H1 (cell line): Measurements from ENCODE around the gene CHTF18. TPM values are rescaled to one million over a fixed set of nuclear protein-coding genes. Genes with fewer than 3 reads are reported as not detected.

Experiments
- CTCF ChIA-PET: fragments of 300-600 bp; sonication (Branson Sonifier 250); formaldehyde crosslinking; loops from one replicate; lab custom pipeline; 2021; ENCODE audit not compliant: partially characterized antibody; lab: Charles Lee
- POLR2A ChIA-PET: fragments of 300-600 bp; sonication (Branson Sonifier 250); formaldehyde crosslinking; loops from one replicate; lab custom pipeline; 2021; ENCODE audit warnings: inconsistent platforms; ENCODE audit not compliant: partially characterized antibody; lab: Charles Lee
- DNase-seq, 2 experiments: peaks; one replicate each; pipeline versions ENCODE4 v3.0.0 to v3.0.0-alpha.2; 2010 to 2022; ENCODE audit warnings: low spot score in 2 of 2, low read depth in 1 of 2, mixed read lengths in 1 of 2
- FAIRE-seq: peaks from 2 replicates; lab custom pipeline; 2011; peaks lifted over from hg19 to GRCh38; lab: Jason Lieb, UNC
- H2AFZ ChIP-seq: 2 replicates; pipeline ENCODE4 v1.8.1; 2012; ENCODE audit warnings: low read length, inconsistent platforms
- H2AK5ac ChIP-seq: 2 replicates; pipeline ENCODE4 v1.6.1; 2013; ENCODE audit warnings: low read depth, low read length
- H2BK120ac ChIP-seq: replicated peaks from 2 replicates; pipeline ENCODE3; 2013; ENCODE audit warnings: low read depth, low read length, inconsistent platforms
- H2BK12ac ChIP-seq: 2 replicates; pipeline ENCODE4 v1.6.1; 2013; ENCODE audit warnings: low read depth, low read length
- H2BK15ac ChIP-seq: 2 replicates; pipeline ENCODE4 v1.6.1; 2013; ENCODE audit warnings: low read length
- H2BK20ac ChIP-seq: 2 replicates; pipeline ENCODE4 v1.6.1; 2013; ENCODE audit warnings: low read length
- H2BK5ac ChIP-seq: 2 replicates; pipeline ENCODE4 v1.6.1; 2013; ENCODE audit warnings: low read depth, low read length
- H3K14ac ChIP-seq: 2 replicates; pipeline ENCODE4 v1.6.1; 2013; ENCODE audit warnings: inconsistent platforms; ENCODE audit not compliant: insufficient read length
- H3K18ac ChIP-seq: 2 replicates; pipeline ENCODE4 v1.6.1; 2013; ENCODE audit warnings: low read length; ENCODE audit errors: extremely low read depth
- H3K23ac ChIP-seq: 2 replicates; pipeline ENCODE4 v1.6.1; 2013; ENCODE audit warnings: inconsistent platforms; ENCODE audit not compliant: insufficient read length
- H3K23me2 ChIP-seq: 2 replicates; pipeline ENCODE4 v1.6.1; 2013; ENCODE audit warnings: low read depth, low read length
- H3K27ac ChIP-seq: 2 replicates; pipeline ENCODE4 v1.6.1; 2011; ENCODE audit warnings: low read depth, low read length, inconsistent platforms
- H3K27me3 ChIP-seq, 4 experiments: replicated peaks in 1 of 4; 1 replicate in 1 of 4; 2 replicates in 3 of 4; pipeline versions ENCODE4 v1.6.1 to v1.8.1; 2011 to 2013; ENCODE audit warnings: low read length in 3 of 4, mild to moderate bottlenecking in 3 of 4, inconsistent platforms in 2 of 4, mixed read lengths in 2 of 4, moderate library complexity in 1 of 4; ENCODE audit not compliant: control insufficient read depth in 3 of 4, insufficient read depth in 3 of 4; ENCODE audit errors: extremely low read depth in 1 of 4
- H3K36me3 ChIP-seq, 4 experiments: 2 replicates each; pipeline versions ENCODE4 v1.6.1 to v1.8.1; 2011 to 2013; ENCODE audit warnings: mild to moderate bottlenecking in 4 of 4, low read length in 3 of 4, moderate library complexity in 2 of 4, control low read depth in 1 of 4, inconsistent platforms in 1 of 4; ENCODE audit not compliant: insufficient read depth in 4 of 4, control insufficient read depth in 2 of 4
- H3K4ac ChIP-seq: replicated peaks from 2 replicates; pipeline ENCODE3; 2013; ENCODE audit warnings: low read length, low read depth, mixed read lengths, inconsistent platforms; ENCODE audit not compliant: insufficient read length
- H3K4me1 ChIP-seq, 4 experiments: replicated peaks in 1 of 4; 1 replicate in 1 of 4; 2 replicates in 3 of 4; pipeline versions ENCODE4 v1.6.1 to v1.8.1; 2011 to 2013; ENCODE audit warnings: low read length in 3 of 4, inconsistent platforms in 2 of 4, mixed read lengths in 1 of 4; ENCODE audit not compliant: insufficient read depth in 4 of 4, control insufficient read depth in 3 of 4
- H3K4me2 ChIP-seq, 2 experiments: 2 replicates each; pipeline versions ENCODE4 v1.6.1 to v1.8.1; 2011 to 2013; ENCODE audit warnings: low read depth in 2 of 2, low read length in 2 of 2, control low read depth in 1 of 2, inconsistent platforms in 1 of 2, mild to moderate bottlenecking in 1 of 2; ENCODE audit not compliant: insufficient read depth in 1 of 2
- H3K4me3 ChIP-seq, 4 experiments: fragments of 200-600, 300-600 bp in 1 of 4; sonication (generic), shearing (Covaris generic), sonication (Bioruptor Twin) in 1 of 4; 2 replicates each; pipeline versions ENCODE4 v1.5.1 to v1.8.1; 2011 to 2016; ENCODE audit warnings: low read length in 4 of 4, low read depth in 3 of 4, control low read depth in 2 of 4, inconsistent platforms in 2 of 4, mild to moderate bottlenecking in 2 of 4, mixed read lengths in 1 of 4, moderate library complexity in 1 of 4; ENCODE audit not compliant: insufficient read depth in 2 of 4; ENCODE audit errors: extremely low read depth in 1 of 4
- H3K56ac ChIP-seq: replicated peaks from 2 replicates; pipeline ENCODE3; 2013; ENCODE audit warnings: low read depth, mild to moderate bottlenecking, mixed read lengths, low read length, inconsistent platforms; ENCODE audit not compliant: insufficient read length
- H3K79me1 ChIP-seq: 2 replicates; pipeline ENCODE4 v1.6.1; 2013; ENCODE audit warnings: low read depth, low read length, control low read depth
- H3K79me2 ChIP-seq, 2 experiments: 2 replicates each; pipeline versions ENCODE4 v1.6.1 to v1.8.1; 2012 to 2013; ENCODE audit warnings: low read length in 2 of 2, mild to moderate bottlenecking in 2 of 2, inconsistent platforms in 1 of 2; ENCODE audit not compliant: insufficient read depth in 2 of 2, control insufficient read depth in 1 of 2
- H3K9ac ChIP-seq, 4 experiments: replicated peaks in 1 of 4; 1 replicate in 1 of 4; 2 replicates in 3 of 4; pipeline versions ENCODE4 v1.6.1 to v1.8.1; 2011 to 2013; ENCODE audit warnings: low read depth in 3 of 4, low read length in 3 of 4, control low read depth in 2 of 4, mild to moderate bottlenecking in 2 of 4, moderate library complexity in 2 of 4, inconsistent platforms in 1 of 4; ENCODE audit errors: extremely low read depth in 1 of 4
- H3K9me3 ChIP-seq, 2 experiments: 2 replicates each; pipeline versions ENCODE4 v1.6.1 to v1.8.1; 2012 to 2013; ENCODE audit warnings: mild to moderate bottlenecking in 2 of 2, moderate library complexity in 2 of 2, control low read depth in 1 of 2, inconsistent platforms in 1 of 2, low read depth in 1 of 2, low read length in 1 of 2, mixed read lengths in 1 of 2; ENCODE audit not compliant: insufficient read depth in 2 of 2
- H4K20me1 ChIP-seq, 2 experiments: replicated peaks in 1 of 2; 2 replicates each; pipeline versions ENCODE3 to v1.8.1; 2011 to 2013; ENCODE audit warnings: inconsistent platforms in 2 of 2, low read length in 2 of 2, mild to moderate bottlenecking in 1 of 2; ENCODE audit not compliant: insufficient read depth in 2 of 2, control insufficient read depth in 1 of 2
- H4K5ac ChIP-seq: 2 replicates; pipeline ENCODE4 v1.6.1; 2013; ENCODE audit warnings: low read length, low read depth, mixed read lengths, inconsistent platforms; ENCODE audit not compliant: insufficient read length
- H4K8ac ChIP-seq: 2 replicates; pipeline ENCODE4 v1.8.0; 2013; ENCODE audit warnings: mild to moderate bottlenecking, moderate library complexity, low read length, inconsistent platforms; ENCODE audit not compliant: insufficient read depth; ENCODE audit errors: extremely low read depth
- H4K91ac ChIP-seq: replicated peaks from 2 replicates; pipeline ENCODE3; 2013; ENCODE audit warnings: low read length, mixed read lengths, inconsistent platforms; ENCODE audit not compliant: insufficient read length
- CREB1 ChIP-seq: IDR thresholded peaks from 2 replicates; pipeline ENCODE4 v1.6.1; 2012; ENCODE audit warnings: inconsistent platforms
- JUN ChIP-seq: IDR thresholded peaks from 2 replicates; pipeline ENCODE4 v1.6.1; 2011; ENCODE audit warnings: low read depth, mild to moderate bottlenecking, improper control_type of control experiment, low read length
- RXRA ChIP-seq: IDR thresholded peaks from 2 replicates; pipeline ENCODE4 v1.6.1; 2011; ENCODE audit warnings: low read depth, mild to moderate bottlenecking, low read length, moderate library complexity; ENCODE audit not compliant: insufficient read depth
- WGBS, 2 experiments: shearing (Covaris generic) in 1 of 2; methylation state at CpG; one replicate each; pipeline versions ENCODE4 v1.1.6 to v1.1.7; 2013 to 2015; ENCODE audit warnings: low lambda C conversion rate in 2 of 2, mixed read lengths in 2 of 2, inconsistent platforms in 1 of 2, low coverage in 1 of 2, missing lambda C conversion rate in 1 of 2; ENCODE audit not compliant: insufficient replicate concordance in 2 of 2, insufficient coverage in 1 of 2, insufficient read length in 1 of 2; ENCODE audit errors: extremely low coverage in 1 of 2, missing lambda C conversion rate in 1 of 2; 5-methylcytosine and 5-hydroxymethylcytosine counted together
- polyA plus RNA-seq, 7 experiments: library from polyadenylated mRNA; depleted of rRNA in 3 of 7; stranded (reverse) in 5 of 7; unstranded in 2 of 7; fragments of >200 nt in 5 of 7; fragments of 200-250 nt in 2 of 7; gene quantifications; 1 replicate in 5 of 7; 2 replicates in 1 of 7; 4 replicates in 1 of 7; pipeline versions ENCODE4 v1.2.1 to v1.2.3, GENCODE V29; 2011 to 2013; ENCODE audit warnings: missing spikeins in 2 of 7, mixed read lengths in 2 of 7
- total RNA-seq: library from RNA; stranded (reverse); fragmentation: NEBNext Ultra II Directional; extraction: Animal tissue kit (Norgen Biotek cat#: 25700); gene quantifications from 2 replicates; pipeline ENCODE4 v1.2.1, GENCODE V29; 2021

Gene CHTF18
- total and polyA plus RNA-seq, 2 of the 8 experiments (the other 6 are each of a cell fraction or from before 2014, with no cell fraction given): 75.3 to 104 TPM

DNA sequence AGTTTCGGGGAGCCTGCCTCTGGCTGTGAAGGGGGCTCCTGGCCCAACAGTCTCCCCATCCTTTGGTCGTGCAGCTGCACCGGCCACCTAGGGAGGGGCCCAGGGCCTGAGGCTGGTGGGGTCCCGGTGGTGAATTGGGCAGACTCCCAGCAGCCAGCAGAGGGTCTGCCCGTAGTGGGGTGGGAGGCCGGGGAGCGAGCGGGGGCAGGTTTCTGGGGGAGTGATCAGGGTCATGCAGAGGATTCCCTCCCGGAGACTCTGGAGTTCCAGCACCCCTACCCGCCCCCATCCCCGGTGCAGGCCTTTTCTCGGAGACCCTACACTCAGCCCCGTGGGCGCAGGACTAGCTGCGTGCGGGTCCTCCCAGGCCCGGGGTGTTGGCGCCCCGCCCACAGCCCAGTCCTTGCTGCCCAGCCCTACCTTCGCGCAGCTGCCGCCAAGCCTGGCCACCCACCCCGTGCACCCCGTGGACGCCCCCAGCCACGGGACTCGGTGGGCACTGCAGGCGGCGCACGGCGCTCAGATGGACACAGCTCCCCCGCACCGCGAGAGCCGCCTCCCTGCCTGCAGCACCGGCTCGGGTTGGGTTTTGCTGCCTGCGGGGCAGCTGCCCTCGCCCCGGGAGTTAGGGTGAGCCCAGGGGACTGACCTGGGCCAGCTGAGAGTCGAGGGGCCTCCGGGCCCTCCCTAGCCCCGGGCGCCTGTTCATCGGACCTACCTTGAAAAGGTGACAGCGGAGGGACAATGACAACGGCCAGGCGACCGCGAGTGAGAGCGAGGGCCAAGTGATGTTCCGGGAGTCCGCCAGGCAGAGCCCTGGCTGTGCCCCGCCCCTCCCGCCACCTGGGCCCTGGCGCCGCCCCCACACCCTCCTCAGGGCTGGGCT is 11.8 kb downstream of the CHTF18 start, which contains the start of gene GNG13:
TSS of gene GNG13 (minus strand) at position 787 of the 886 bp plus-strand sequence. CDS start 1,657 bp downstream, outside the sequence.
- H3K79me2 ChIP-seq: no peaks in the 10 kb centered on the region
- no peak within 1 kb of the TSS for H3K9ac ChIP-seq
- H3K56ac ChIP-seq: no peak within 1 kb of the TSS
- H3K14ac ChIP-seq: no peak within 1 kb of the TSS
- POLR2A ChIA-PET: interaction anchor here (0.6 to 5.6 kb wide), 16 partner anchors 9 to 164 kb away, joined by 3 to 55 read pairs (median 4); partner anchors contain the start of genes ANTKMT, CCDC78, CHTF18 and CIAO3
- no peak within 1 kb of the TSS for H2BK5ac ChIP-seq
- H4K8ac ChIP-seq: peak within 1 kb of the TSS; percentile 23
- no peak within 1 kb of the TSS for H3K27ac ChIP-seq
- no peak within 1 kb of the TSS for H2BK12ac ChIP-seq
- H4K5ac ChIP-seq: no peak within 1 kb of the TSS
- CTCF ChIA-PET: interaction anchor here (0.7 to 3.9 kb wide), 7 partner anchors 14 to 88 kb away, joined by 3 to 24 read pairs (median 6); partner anchors contain the start of gene METRN
- peaks cover 1 to 42% (median 28%) of the 10 kb centered on the region in 4 experiments; a peak in 6 of 7 replicates for H3K27me3 ChIP-seq
- H3K4me2 ChIP-seq: peak within 1 kb of the TSS; percentile 66 to 85
- H3K4me1 ChIP-seq: peaks cover 0 to 17% (median 3%) of the 10 kb centered on the region in 4 experiments; a peak in 4 of 7 replicates
- TF ChIP-seq CREB1 (no peak), JUN (no peak), RXRA (no peak)
- H3K23ac ChIP-seq: no peak within 1 kb of the TSS
- H3K4ac ChIP-seq: no peak within 1 kb of the TSS
- H3K9me3 ChIP-seq: no peaks in the 10 kb centered on the region
- peak in 1 of 2 experiments; percentile 84 for DNase-seq
- no peaks in the 10 kb centered on the region for H3K79me1 ChIP-seq
- H2AK5ac ChIP-seq: no peak within 1 kb of the TSS
- H2AFZ ChIP-seq: no peak within 1 kb of the TSS
- 8% methylated on average over 26 of the region's 57 CpGs; no CpG with 5 or more reads in 1 of the 2 experiments for WGBS, 2 experiments
- FAIRE-seq: no peak
- H3K23me2 ChIP-seq: peaks cover 3% of the 10 kb centered on the region; the same call in 1 of the 2 replicates
- H2BK15ac ChIP-seq: no peak within 1 kb of the TSS
- H2BK120ac ChIP-seq: no peak within 1 kb of the TSS
- peaks cover 0 to 16% (median 0%) of the 10 kb centered on the region in 4 experiments; a peak in 3 of 8 replicates for H3K36me3 ChIP-seq
- H2BK20ac ChIP-seq: no peak within 1 kb of the TSS
- H3K18ac ChIP-seq: no peak within 1 kb of the TSS
- H4K20me1 ChIP-seq: peaks cover 5 to 15% of the 10 kb centered on the region in 2 experiments
- no peak within 1 kb of the TSS for H4K91ac ChIP-seq
- H3K4me3 ChIP-seq: peak within 1 kb of the TSS; percentile 5 to 61 (median 20); a peak in 6 of 8 replicates
